SK-N-SH (cell line): ENCODE measurements around the gene STX3. TPM values are rescaled to one million over a fixed set of nuclear protein-coding genes. Genes with fewer than 3 reads are reported as not detected.

Experiments
- CTCF ChIA-PET: fragments of 300-600, 350-600 bp; formaldehyde crosslinking; extraction: SDS; loops from one replicate; lab custom pipeline; 2021; lab: Yijun Ruan, JAX
- POLR2A ChIA-PET: fragments of 350-600 bp; sonication (Branson Sonifier 250); formaldehyde crosslinking; extraction: SDS; loops from one replicate; lab custom pipeline; 2020; ENCODE audit warnings: antibody characterized with exemption, inconsistent platforms; lab: Yijun Ruan, JAX
- DNase-seq: peaks from one replicate; pipeline ENCODE4 v3.0.0; 2012
- H2AFZ ChIP-seq: fragments of 200-600 bp; sonication (generic); 2 replicates; pipeline ENCODE4 v1.8.1; 2016; ENCODE audit warnings: antibody characterized with exemption, mild to moderate bottlenecking, low read depth
- H3F3A ChIP-seq: fragments of 200-600 bp; sonication (generic); replicated peaks from 2 replicates; pipeline ENCODE3; 2016; ENCODE audit warnings: antibody characterized with exemption, mild to moderate bottlenecking; ENCODE audit not compliant: insufficient read depth
- H3K27ac ChIP-seq, 2 experiments: fragments of 200-500 bp in 1 of 2; fragments of 200-600 bp in 1 of 2; sonication (Bioruptor generic) in 1 of 2; sonication (generic), shearing (Covaris generic) in 1 of 2; 2 replicates each; pipeline versions ENCODE4 v1.5.1 to v1.6.1; 2014 to 2016; ENCODE audit warnings: low read depth in 2 of 2, inconsistent platforms in 1 of 2, low read length in 1 of 2, mild to moderate bottlenecking in 1 of 2, mixed read lengths in 1 of 2
- H3K27me3 ChIP-seq: fragments of 200-600 bp; sonication (generic), shearing (Covaris generic); 2 replicates; pipeline ENCODE4 v1.6.1; 2016; ENCODE audit warnings: mixed run types; ENCODE audit not compliant: insufficient read depth
- H3K36me3 ChIP-seq, 2 experiments: fragments of 200-500 bp in 1 of 2; fragments of 200-600 bp in 1 of 2; sonication (Bioruptor generic) in 1 of 2; sonication (generic) in 1 of 2; replicated peaks in 1 of 2; 2 replicates each; pipeline versions ENCODE3 to v1.5.1; 2014 to 2016; ENCODE audit warnings: low read length in 1 of 2, mild to moderate bottlenecking in 1 of 2; ENCODE audit not compliant: insufficient read depth in 2 of 2, control insufficient read depth in 1 of 2
- H3K4me1 ChIP-seq, 2 experiments: fragments of 200-500 bp in 1 of 2; fragments of 200-600 bp in 1 of 2; sonication (Bioruptor generic) in 1 of 2; sonication (generic), shearing (Covaris generic) in 1 of 2; 2 replicates each; pipeline versions ENCODE4 v1.5.1 to v1.6.1; 2014 to 2016; ENCODE audit warnings: low read depth in 1 of 2, low read length in 1 of 2, mixed run types in 1 of 2; ENCODE audit not compliant: insufficient read depth in 2 of 2, control insufficient read depth in 1 of 2
- H3K4me2 ChIP-seq: fragments of 200-600 bp; sonication (generic), shearing (Covaris generic); 2 replicates; pipeline ENCODE4 v1.6.1; 2017; ENCODE audit warnings: mixed run types
- H3K4me3 ChIP-seq, 2 experiments: fragments of 200-500 bp in 1 of 2; fragments of 200-600 bp in 1 of 2; sonication (Bioruptor generic) in 1 of 2; sonication (generic), shearing (Covaris generic) in 1 of 2; 2 replicates each; pipeline versions ENCODE4 v1.5.1 to v1.8.1; 2014 to 2016; ENCODE audit warnings: low read depth in 2 of 2, inconsistent platforms in 1 of 2, low read length in 1 of 2, mild to moderate bottlenecking in 1 of 2, mixed read lengths in 1 of 2, moderate library complexity in 1 of 2
- H3K79me2 ChIP-seq: fragments of 200-600 bp; sonication (generic); 2 replicates; pipeline ENCODE4 v1.8.1; 2017; ENCODE audit warnings: mild to moderate bottlenecking; ENCODE audit not compliant: insufficient read depth
- H3K9ac ChIP-seq: fragments of 200-600 bp; sonication (generic); 2 replicates; pipeline ENCODE4 v1.6.1; 2017; ENCODE audit warnings: mixed run types
- H3K9me2 ChIP-seq: fragments of 200-600 bp; sonication (generic); 2 replicates; pipeline ENCODE4 v1.6.1; 2017; ENCODE audit warnings: mixed run types
- H3K9me3 ChIP-seq: fragments of 200-600 bp; sonication (generic); 2 replicates; pipeline ENCODE4 v1.6.1; 2017; ENCODE audit warnings: mixed run types, mild to moderate bottlenecking, moderate library complexity
- H4K20me1 ChIP-seq: fragments of 200-600 bp; sonication (generic); 2 replicates; pipeline ENCODE4 v1.6.1; 2017; ENCODE audit warnings: mild to moderate bottlenecking, mixed run types; ENCODE audit not compliant: insufficient read depth
- EZH2phosphoT487 ChIP-seq: fragments of 200-600 bp; sonication (generic); IDR thresholded peaks from 2 replicates; pipeline ENCODE4 v1.6.1; 2017; ENCODE audit warnings: low read depth, mixed run types, mild to moderate bottlenecking, antibody characterized with exemption, moderate library complexity, borderline replicate concordance
- FOSL2 ChIP-seq: IDR thresholded peaks from 2 replicates; pipeline ENCODE4 v1.4.0; 2012; ENCODE audit warnings: low read depth, mild to moderate bottlenecking, moderate library complexity, borderline replicate concordance
- FOXJ3 ChIP-seq: sonication (generic); formaldehyde crosslinking; IDR thresholded peaks from 2 replicates; pipeline ENCODE4 v1.5.1; 2020; ENCODE audit warnings: mild to moderate bottlenecking, missing genetic modification reagents
- IRF3 ChIP-seq: fragments of 150-350 bp; IDR thresholded peaks from 2 replicates; pipeline ENCODE4 v1.6.1; 2016; ENCODE audit warnings: mild to moderate bottlenecking, low read depth, low read length
- JUND ChIP-seq: IDR thresholded peaks from 2 replicates; pipeline ENCODE4 v1.4.0; 2012
- MEF2A ChIP-seq: IDR thresholded peaks from 2 replicates; pipeline ENCODE4 v1.4.0; 2012; ENCODE audit warnings: low read depth, borderline replicate concordance
- MXI1 ChIP-seq: IDR thresholded peaks from 2 replicates; pipeline ENCODE4 v1.6.1; 2012; ENCODE audit warnings: mild to moderate bottlenecking, low read depth, low read length, improper control_type of control experiment
- RAD21 ChIP-seq: IDR thresholded peaks from 2 replicates; pipeline ENCODE4 v1.6.1; 2012; ENCODE audit warnings: mild to moderate bottlenecking, low read length
- REST ChIP-seq: IDR thresholded peaks from 2 replicates; pipeline ENCODE4 v1.6.1; 2012; ENCODE audit warnings: mild to moderate bottlenecking, low read depth, low read length, moderate library complexity
- RXRA ChIP-seq: IDR thresholded peaks from 2 replicates; pipeline ENCODE4 v1.4.0; 2012; ENCODE audit warnings: low read depth, mild to moderate bottlenecking, borderline replicate concordance
- SIN3A ChIP-seq: IDR thresholded peaks from 2 replicates; pipeline ENCODE4 v1.6.1; 2012; ENCODE audit warnings: low read depth, mild to moderate bottlenecking, low read length, moderate library complexity, borderline replicate concordance
- TEAD4 ChIP-seq: IDR thresholded peaks from 2 replicates; pipeline ENCODE4 v1.4.0; 2012; ENCODE audit warnings: mild to moderate bottlenecking, borderline replicate concordance; ENCODE audit not compliant: insufficient read depth
- WGBS: methylation state at CpG from one replicate; pipeline ENCODE4 v1.1.6; 2017; ENCODE audit warnings: low lambda C conversion rate; 5-methylcytosine and 5-hydroxymethylcytosine counted together
- polyA plus RNA-seq, 3 experiments: library from polyadenylated mRNA; depleted of rRNA; stranded (reverse); fragments of >200 nt; gene quantifications; 2 replicates each; pipeline ENCODE4 v1.2.3, GENCODE V29; 2012
- TF ChIP-seq, protein P1 (sequence below): IDR thresholded peaks from 2 replicates; pipeline ENCODE4 v1.4.0; 2012; ENCODE audit warnings: low read depth, borderline replicate concordance
- TF ChIP-seq, protein P2 (sequence below): IDR thresholded peaks from 2 replicates; pipeline ENCODE4 v1.4.0; 2012; ENCODE audit warnings: low read depth, borderline replicate concordance
- TF ChIP-seq, protein P3 (sequence below): IDR thresholded peaks from 2 replicates; pipeline ENCODE4; 2012

The STX3 gene
- polyA plus RNA-seq, 1 of the 3 experiments (the other 2 are of a cell fraction): 21.4 TPM

GRCh38 chr11:59728913-59729312, 26.3 kb upstream of the STX3 start (continued):
- TF ChIP-seq REST: no peak
- TF ChIP-seq FOSL2: no peak

DNA sequence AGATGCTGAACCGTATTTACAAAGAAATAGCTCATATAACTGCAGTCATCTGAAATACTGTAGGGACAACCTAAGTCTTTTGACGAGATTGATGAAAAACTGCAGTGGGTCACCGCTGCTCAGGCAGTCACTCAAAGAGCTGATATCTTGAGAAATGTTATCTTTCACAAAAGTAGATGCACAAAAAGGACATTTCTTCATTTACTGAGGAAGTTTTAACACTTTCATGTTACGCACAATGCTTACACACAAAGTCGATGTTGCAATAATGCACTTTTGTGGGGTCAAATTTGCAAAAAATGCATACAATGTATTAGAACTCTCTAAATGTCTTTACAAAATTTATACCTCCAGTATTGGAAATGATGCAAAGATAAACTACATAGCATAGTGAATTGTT, 25.3 kb upstream of the STX3 start:
- TF ChIP-seq JUND (no peak), IRF3 (no peak), FOXJ3 (CRISPR knock-in tag) (no peak), EZH2phosphoT487 (no peak), RXRA (no peak), RAD21 (no peak), SIN3A (no peak), MXI1 (no peak), TEAD4 (no peak), MEF2A (no peak)
- TF ChIP-seq, protein P1, sequence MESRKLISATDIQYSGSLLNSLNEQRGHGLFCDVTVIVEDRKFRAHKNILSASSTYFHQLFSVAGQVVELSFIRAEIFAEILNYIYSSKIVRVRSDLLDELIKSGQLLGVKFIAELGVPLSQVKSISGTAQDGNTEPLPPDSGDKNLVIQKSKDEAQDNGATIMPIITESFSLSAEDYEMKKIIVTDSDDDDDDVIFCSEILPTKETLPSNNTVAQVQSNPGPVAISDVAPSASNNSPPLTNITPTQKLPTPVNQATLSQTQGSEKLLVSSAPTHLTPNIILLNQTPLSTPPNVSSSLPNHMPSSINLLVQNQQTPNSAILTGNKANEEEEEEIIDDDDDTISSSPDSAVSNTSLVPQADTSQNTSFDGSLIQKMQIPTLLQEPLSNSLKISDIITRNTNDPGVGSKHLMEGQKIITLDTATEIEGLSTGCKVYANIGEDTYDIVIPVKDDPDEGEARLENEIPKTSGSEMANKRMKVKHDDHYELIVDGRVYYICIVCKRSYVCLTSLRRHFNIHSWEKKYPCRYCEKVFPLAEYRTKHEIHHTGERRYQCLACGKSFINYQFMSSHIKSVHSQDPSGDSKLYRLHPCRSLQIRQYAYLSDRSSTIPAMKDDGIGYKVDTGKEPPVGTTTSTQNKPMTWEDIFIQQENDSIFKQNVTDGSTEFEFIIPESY: no peak
- TF ChIP-seq, protein P2, sequence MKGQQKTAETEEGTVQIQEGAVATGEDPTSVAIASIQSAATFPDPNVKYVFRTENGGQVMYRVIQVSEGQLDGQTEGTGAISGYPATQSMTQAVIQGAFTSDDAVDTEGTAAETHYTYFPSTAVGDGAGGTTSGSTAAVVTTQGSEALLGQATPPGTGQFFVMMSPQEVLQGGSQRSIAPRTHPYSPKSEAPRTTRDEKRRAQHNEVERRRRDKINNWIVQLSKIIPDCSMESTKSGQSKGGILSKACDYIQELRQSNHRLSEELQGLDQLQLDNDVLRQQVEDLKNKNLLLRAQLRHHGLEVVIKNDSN: no peak
- TF ChIP-seq, protein P3, sequence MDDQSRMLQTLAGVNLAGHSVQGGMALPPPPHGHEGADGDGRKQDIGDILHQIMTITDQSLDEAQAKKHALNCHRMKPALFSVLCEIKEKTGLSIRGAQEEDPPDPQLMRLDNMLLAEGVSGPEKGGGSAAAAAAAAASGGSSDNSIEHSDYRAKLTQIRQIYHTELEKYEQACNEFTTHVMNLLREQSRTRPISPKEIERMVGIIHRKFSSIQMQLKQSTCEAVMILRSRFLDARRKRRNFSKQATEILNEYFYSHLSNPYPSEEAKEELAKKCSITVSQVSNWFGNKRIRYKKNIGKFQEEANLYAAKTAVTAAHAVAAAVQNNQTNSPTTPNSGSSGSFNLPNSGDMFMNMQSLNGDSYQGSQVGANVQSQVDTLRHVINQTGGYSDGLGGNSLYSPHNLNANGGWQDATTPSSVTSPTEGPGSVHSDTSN: no peak
- Histone ChIP-seq H2AFZ (no peak overlapping the region), H4K20me1 (no peaks in the 10 kb centered on the region), H3K9ac (no peak overlapping the region), H3K4me1 (no peaks in the 10 kb centered on the region), H3K4me2 (no peak overlapping the region), H3K27ac (no peak overlapping the region), H3K9me2 (no peaks in the 10 kb centered on the region), H3K4me3 (no peak overlapping the region), H3K79me2 (no peaks in the 10 kb centered on the region), H3F3A (no peaks in the 10 kb centered on the region), H3K9me3 (no peaks in the 10 kb centered on the region), H3K36me3 (no peaks in the 10 kb centered on the region), H3K27me3 (no peaks in the 10 kb centered on the region)
- no peak for DNase-seq
- ChIA-PET POLR2A (no interaction called here), CTCF (no interaction called here)
- 60% methylated on average over 5 of the region's 5 CpGs for WGBS
